Stimulated activated CD4-positive, alpha-beta T cell treated with anti-CD3 and anti-CD28 coated beads, TNF-alpha, amount 100 ng/mL, for 48 hours (primary cell): ENCODE measurements around the gene PIK3R4.

Source experiments
- DNase-seq, 3 donors: peaks; one replicate each; pipeline ENCODE4 v3.0.0-alpha.2; 2020; ENCODE audit warnings: low read depth in 3 of 3

The PIK3R4 gene

GRCh38 chr3:130688697-130689470, 57.7 kb downstream of the PIK3R4 start:
- DNase-seq: no peak

GRCh38 chr3:130688015-130688688, 58.5 kb downstream of the PIK3R4 start:
- DNase-seq: no peak

GRCh38 chr3:130687327-130687726, 59.3 kb downstream of the PIK3R4 start:
- DNase-seq: no peak

- no peak for DNase-seq
Observed at GRCh38 chr3:130686833-130687232, 59.8 kb downstream of the PIK3R4 start.

- DNase-seq: no peak
Observed at GRCh38 chr3:130682131-130682530, 64.5 kb downstream of the PIK3R4 start.

GRCh38 chr3:130679218-130679617, 67.4 kb downstream of the PIK3R4 start:
- no peak for DNase-seq

- no peak for DNase-seq
Observed at GRCh38 chr3:130677343-130677742, 69.3 kb downstream of the PIK3R4 start.

GRCh38 chr3:130671545-130672312, 74.9 kb downstream of the PIK3R4 start:
- no peak for DNase-seq

GRCh38 chr3:130669740-130670139, 76.9 kb downstream of the PIK3R4 start:
- no peak for DNase-seq

GRCh38 chr3:130663092-130663491, 83.5 kb downstream of the PIK3R4 start:
- DNase-seq: no peak

- no peak for DNase-seq
Observed at GRCh38 chr3:130662501-130662996, 84.1 kb downstream of the PIK3R4 start.

GRCh38 chr3:130661140-130661891, 85.3 kb downstream of the PIK3R4 start:
- no peak for DNase-seq

- DNase-seq: no peak
Observed at GRCh38 chr3:130659911-130660310, 86.7 kb downstream of the PIK3R4 start.

GRCh38 chr3:130658678-130659077, 88.0 kb downstream of the PIK3R4 start:
- no peak for DNase-seq

- no peak for DNase-seq
Observed at GRCh38 chr3:130656627-130657026, 90.0 kb downstream of the PIK3R4 start.

- DNase-seq: no peak
Observed at GRCh38 chr3:130654921-130655320, 91.7 kb downstream of the PIK3R4 start.

- DNase-seq: no peak
Observed at GRCh38 chr3:130654091-130654490, 92.5 kb downstream of the PIK3R4 start.

- DNase-seq: no peak
Observed at GRCh38 chr3:130649061-130649654, 97.5 kb downstream of the PIK3R4 start.

- no peak for DNase-seq
Observed at GRCh38 chr3:130648293-130648692, 98.3 kb downstream of the PIK3R4 start.

- DNase-seq: no peak
Observed at GRCh38 chr3:130645261-130645660, 101.4 kb downstream of the PIK3R4 start.

GRCh38 chr3:130644628-130645253, 101.9 kb downstream of the PIK3R4 start:
- DNase-seq: no peak
